GM21423 (cell line): ENCODE results near the gene PTPRE.

Experiments used
- ATAC-seq: cut with Tn5 transposase; IDR thresholded peaks from one replicate; pipeline ENCODE4 v1.9.1; 2021; ENCODE audit warnings: mild to moderate bottlenecking, moderate library complexity; ENCODE audit not compliant: unreplicated experiment

The PTPRE gene

GRCh38 chr10:127882801-127883459 lies 24.0 kb upstream of the PTPRE start:
- no peak for ATAC-seq

GRCh38 chr10:127883516-127883915 lies 23.4 kb upstream of the PTPRE start:
- ATAC-seq: no peak

GRCh38 chr10:127884501-127884900 lies 22.4 kb upstream of the PTPRE start:
- ATAC-seq: no peak

GRCh38 chr10:127886371-127887051 lies 20.4 kb upstream of the PTPRE start:
- ATAC-seq: no peak

GRCh38 chr10:127887541-127888415 lies 19.1 kb upstream of the PTPRE start:
- ATAC-seq: no peak

GRCh38 chr10:127888521-127889312 lies 18.2 kb upstream of the PTPRE start:
- no peak for ATAC-seq

GRCh38 chr10:127889605-127890195 lies 17.2 kb upstream of the PTPRE start:
- no peak for ATAC-seq

GRCh38 chr10:127890216-127890615 lies 16.7 kb upstream of the PTPRE start:
- no peak for ATAC-seq

- no peak for ATAC-seq
These were observed 16.0 kb upstream of the PTPRE start for GRCh38 chr10:127890832-127891334.

- no peak for ATAC-seq
These were observed 14.2 kb upstream of the PTPRE start, which contains the start of gene CLRN3 for GRCh38 chr10:127892743-127893142. Gene CLRN3 (minus strand): TSS chr10:127892941. CDS start chr10:127892784, 157 bp downstream.

- no peak for ATAC-seq
These were observed 12.8 kb upstream of the PTPRE start for GRCh38 chr10:127894146-127894545.

GRCh38 chr10:127896590-127896989 lies 10.3 kb upstream of the PTPRE start:
- no peak for ATAC-seq

GRCh38 chr10:127897177-127897576 lies 9.7 kb upstream of the PTPRE start:
- no peak for ATAC-seq

- ATAC-seq: no peak
These were observed 7.0 kb upstream of the PTPRE start for GRCh38 chr10:127899766-127900387.

GRCh38 chr10:127903789-127904188 lies 3.1 kb upstream of the PTPRE start:
- ATAC-seq: no peak

GRCh38 chr10:127904311-127905000 lies 2.4 kb upstream of the PTPRE start:
- no peak for ATAC-seq

GRCh38 chr10:127905001-127905847 lies 1.7 kb upstream of the PTPRE start:
- ATAC-seq: no peak

GRCh38 chr10:127905848-127906261 lies 1.0 kb upstream of the PTPRE start:
- no peak for ATAC-seq
